Astrocyte (in vitro differentiated cells and primary cell): ENCODE results near the gene SLC7A8.

Experiments used
- CTCF ChIP-seq: IDR thresholded peaks from 2 replicates; pipeline ENCODE4 v1.5.1; 2011; ENCODE audit warnings: low read depth, mild to moderate bottlenecking, inconsistent platforms, low read length, moderate library complexity; ENCODE audit not compliant: insufficient read depth
- EZH2 ChIP-seq: IDR thresholded peaks from 2 replicates; pipeline ENCODE4 v1.6.1; 2012; ENCODE audit warnings: mild to moderate bottlenecking, low read length, inconsistent platforms; ENCODE audit not compliant: insufficient read depth

GRCh38 chr14:23162005-23162404 is 21.5 kb downstream of the SLC7A8 start:
- TF ChIP-seq CTCF (no peak), EZH2 (no peak)
